Measurements from ENCODE around the gene KCNQ1OT1.

- TF ChIP-seq POLR2A (IDR thresholded peaks at IDR 0.05; ENCODE audit: extremely low read depth, insufficient read length) (no peak), MYC (IDR thresholded peaks at IDR 0.05; ENCODE audit: low read depth, low read length) (no peak), MAX (IDR thresholded peaks at IDR 0.05; ENCODE audit: low read depth, low read length) (no peak)
Observed at GRCh38 chr11:2689651-2690575, 9.9 kb downstream of the KCNQ1OT1 start.
